Measurements from ENCODE around the gene SF3B4.
"Not testable (repeated sequence)": the region's sequence is repeated elsewhere in the genome, so short reads cannot be mapped to it uniquely, and the experiment has no call there.

The SF3B4 gene

DNA sequence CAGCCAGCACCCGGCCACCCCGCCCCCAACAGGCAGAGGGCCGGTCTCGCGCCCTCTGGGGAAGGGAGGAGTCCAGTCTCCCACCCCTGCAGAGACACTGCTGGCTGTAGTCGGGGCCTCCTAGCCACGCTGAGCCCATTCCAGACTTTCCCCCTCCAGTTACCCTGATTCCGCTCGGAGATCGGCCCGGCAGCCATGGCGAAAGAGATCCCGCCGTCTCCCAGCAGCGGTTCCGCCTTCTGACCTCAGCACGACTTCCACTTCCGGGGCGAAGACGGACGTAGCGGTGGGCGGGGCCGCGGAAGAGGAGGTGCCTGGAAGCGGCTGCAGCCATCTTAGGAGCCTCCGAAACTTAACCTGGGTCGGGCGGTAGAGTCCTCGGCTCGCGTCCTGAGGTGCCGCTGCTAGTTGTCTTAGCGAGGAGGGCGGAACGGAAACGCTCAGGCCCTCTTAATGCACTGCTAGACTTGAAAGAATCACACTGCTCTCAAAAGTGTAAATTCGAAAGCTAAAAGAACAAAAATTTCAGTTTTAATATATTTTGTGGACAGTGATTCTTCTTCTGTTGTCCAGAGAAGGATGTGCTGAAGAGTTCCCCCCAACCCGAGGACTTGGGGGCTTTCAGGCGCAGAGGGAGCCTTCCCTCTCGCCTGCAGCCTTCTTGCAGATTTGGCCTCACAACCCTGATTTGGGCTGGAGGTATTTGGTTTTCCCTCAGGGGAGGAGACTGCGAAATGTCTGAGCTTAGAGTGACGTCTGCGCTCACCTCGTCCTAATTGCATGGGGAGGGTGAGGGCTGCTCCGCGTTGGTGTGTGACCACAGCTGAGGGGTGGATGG is at the start of gene SF3B4:
Gene SF3B4, minus strand, starts transcription at position 241 of the 838 bp plus-strand sequence. Its CDS starts 44 bp downstream, at position 197.
- DNase-seq: peak; percentile 95 to 96

DNA sequence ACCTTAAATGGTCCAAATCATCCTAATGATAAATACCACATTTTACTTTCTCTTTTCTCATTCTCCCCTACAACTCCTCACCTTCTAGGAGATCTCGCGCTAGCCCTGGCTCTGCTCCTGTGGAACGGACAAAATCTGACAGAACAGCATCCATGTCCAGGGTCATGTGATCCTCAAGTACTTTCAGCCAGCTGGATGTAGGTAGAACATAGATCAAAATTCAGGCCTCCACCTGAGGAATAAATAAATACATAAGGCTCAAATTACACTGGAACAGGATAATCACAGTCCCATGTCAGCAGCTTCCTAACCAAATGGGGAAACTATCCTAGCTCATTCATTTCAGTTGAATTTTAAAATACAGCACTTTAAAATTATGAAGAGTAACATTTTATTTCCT is 49.7 kb upstream of the SF3B4 start:
- no peak for DNase-seq

GRCh38 chr1:149972547-149972946 is 44.9 kb upstream of the SF3B4 start:
- no peak for DNase-seq

- DNase-seq: no peak
Measured at GRCh38 chr1:149967646-149968045, 40.0 kb upstream of the SF3B4 start.

DNA sequence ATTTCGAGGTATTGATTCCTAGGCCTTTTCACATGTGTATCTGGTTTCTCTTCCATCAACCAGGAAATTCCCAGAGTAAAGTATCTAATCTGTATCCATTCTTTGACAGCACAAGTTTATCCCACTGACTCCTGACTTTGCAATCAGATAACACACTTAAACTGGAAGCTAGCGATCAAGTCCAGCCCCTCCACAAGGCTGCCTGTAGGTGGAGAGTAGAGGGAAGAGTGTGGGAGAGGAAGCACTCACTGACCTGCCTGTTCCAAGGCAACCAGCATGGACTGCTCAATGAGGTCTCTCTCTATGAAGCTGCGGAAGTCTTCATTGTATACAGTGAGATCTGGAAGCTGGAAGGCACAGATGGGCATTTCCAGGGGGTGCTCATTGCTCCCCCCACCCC is 39.4 kb upstream of the SF3B4 start:
- DNase-seq: no peak

GRCh38 chr1:149966405-149966804 is 38.8 kb upstream of the SF3B4 start:
- DNase-seq: no peak

DNA sequence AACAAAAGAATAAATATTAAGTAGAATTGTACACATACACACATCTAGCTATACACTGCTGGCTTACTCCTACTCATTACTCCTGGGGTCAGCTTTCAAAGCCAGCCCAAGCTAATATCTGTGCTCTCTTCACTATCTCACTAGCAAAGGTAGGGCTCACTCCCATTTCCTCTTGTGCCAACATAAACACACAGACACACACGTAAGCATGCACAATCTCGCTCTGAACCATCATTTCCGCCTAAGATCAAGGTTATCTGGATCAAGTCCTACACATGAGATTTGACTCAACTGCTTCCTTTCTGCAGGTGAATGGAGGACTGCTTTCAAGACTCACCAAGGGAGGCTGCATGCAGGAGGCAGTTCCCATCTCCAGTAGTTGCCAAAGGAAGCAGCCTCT is 37.8 kb upstream of the SF3B4 start:
- DNase-seq: no peak

- DNase-seq: no peak
Measured at GRCh38 chr1:149963358-149963757, 35.8 kb upstream of the SF3B4 start.

GRCh38 chr1:149962736-149963135 is 35.1 kb upstream of the SF3B4 start:
- DNase-seq: no peak

DNA sequence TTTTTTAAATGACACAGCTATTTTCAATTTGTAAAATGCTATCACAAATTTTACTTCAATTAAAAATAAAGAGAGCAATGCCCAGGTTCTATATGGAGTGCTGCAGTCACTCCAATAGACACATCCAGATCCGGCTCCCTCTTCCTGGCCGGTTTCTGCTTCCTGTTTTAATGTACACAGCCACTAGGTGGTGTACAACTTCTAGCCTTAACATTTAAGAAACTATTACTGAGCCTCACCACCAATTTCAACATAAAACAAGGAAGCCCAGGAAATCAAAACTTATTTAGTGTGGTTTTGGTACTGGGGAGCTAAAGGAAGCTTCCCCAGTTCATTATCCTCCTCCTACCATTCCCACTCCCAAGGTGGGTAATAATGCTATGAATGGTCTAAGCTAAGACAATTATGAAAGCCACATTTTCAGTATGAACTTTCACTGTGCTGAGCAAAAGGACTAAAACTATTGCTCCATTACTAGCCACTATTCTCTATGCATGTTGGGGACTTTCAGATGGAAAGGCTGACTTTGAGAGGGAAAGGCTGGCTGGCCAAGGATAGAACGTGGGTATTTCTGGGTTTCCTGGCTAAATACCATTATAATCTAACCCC is 34.5 kb upstream of the SF3B4 start:
- DNase-seq: peak; percentile 56 to 78

- DNase-seq: not testable (repeated sequence)
Measured at GRCh38 chr1:149957548-149957947, 29.9 kb upstream of the SF3B4 start.

DNA sequence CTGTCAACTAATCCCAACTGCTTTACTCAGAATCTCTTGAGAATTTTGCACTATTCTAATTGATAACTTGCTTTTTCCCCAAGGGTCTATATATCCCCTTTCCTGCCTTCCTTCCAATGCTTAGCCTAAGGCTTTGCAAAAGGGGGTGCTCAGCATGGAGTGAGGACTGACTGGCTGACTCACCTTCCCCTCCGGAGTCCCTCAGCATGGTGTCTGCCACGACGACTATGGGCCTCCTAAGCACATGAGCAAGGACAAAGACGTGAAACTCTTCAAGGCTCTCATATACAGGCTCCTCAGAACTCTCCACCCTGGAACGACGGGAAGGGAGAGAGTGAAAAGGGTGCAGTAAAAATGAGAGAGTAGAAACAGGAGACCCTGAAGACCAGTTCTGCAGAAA is 22.3 kb upstream of the SF3B4 start:
- DNase-seq: no peak

GRCh38 chr1:149945206-149945605 is 17.6 kb upstream of the SF3B4 start:
- no peak for DNase-seq

DNA sequence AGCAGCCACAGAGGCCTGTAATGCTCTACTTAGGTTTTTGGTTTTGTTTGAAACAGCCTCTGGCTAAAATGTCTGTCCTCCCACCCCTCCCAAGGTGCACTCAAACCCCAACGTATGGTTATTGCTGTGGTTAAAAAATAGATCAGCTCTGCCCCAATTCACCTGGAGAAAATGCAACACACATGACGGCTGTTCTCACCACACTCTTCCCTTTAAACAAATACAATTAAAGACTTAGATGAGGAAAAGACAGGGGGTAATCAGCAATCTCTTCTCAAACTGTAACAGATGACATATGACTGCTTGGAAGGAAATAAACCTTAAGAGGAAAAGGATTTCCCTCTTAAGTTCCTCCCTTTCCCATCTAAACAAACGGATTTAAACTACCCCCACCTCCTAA is 15.3 kb upstream of the SF3B4 start:
- no peak for DNase-seq

DNA sequence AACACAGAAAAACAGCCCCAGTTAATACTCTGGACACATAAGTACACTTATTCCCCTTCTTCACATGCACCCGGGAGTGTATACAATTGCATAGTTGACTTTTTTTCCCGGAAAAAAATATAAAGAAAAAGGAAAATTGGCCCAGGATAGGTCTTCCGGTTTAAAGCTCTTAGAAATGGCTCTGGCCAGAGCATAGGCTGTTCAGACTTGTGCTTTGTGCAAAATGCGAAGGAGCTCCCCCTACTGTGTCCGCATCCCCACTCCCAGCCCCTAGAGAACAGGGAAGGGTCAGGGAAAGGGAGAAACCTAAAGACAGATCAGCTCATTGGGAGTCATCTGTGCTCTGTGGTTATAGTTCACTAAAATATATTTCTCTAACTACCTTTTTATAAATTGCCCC is 14.6 kb upstream of the SF3B4 start:
- DNase-seq: no peak

GRCh38 chr1:149940427-149940826 is 12.8 kb upstream of the SF3B4 start:
- no peak for DNase-seq

DNA sequence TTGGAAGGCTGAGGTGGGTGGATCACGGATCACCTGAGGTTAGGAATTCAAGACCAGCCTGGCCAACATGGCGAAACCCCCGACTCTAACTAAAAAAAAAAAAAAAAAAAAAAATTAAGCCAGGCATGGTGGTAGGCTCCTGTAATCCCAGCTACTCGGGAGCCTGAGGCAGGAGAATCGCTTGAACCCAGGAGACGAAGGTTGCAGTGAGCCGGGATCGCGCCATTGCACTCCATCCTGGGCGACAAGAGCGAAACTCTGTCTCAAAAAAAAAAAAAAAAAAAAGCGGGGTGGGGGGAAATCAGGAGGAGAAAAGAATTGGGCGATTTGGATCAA is 11.0 kb upstream of the SF3B4 start:
- DNase-seq: not testable (repeated sequence)

- DNase-seq: no peak
Measured at GRCh38 chr1:149937759-149938158, 10.2 kb upstream of the SF3B4 start.

- no peak for DNase-seq
Measured at GRCh38 chr1:149936992-149937705, 9.5 kb upstream of the SF3B4 start.

DNA sequence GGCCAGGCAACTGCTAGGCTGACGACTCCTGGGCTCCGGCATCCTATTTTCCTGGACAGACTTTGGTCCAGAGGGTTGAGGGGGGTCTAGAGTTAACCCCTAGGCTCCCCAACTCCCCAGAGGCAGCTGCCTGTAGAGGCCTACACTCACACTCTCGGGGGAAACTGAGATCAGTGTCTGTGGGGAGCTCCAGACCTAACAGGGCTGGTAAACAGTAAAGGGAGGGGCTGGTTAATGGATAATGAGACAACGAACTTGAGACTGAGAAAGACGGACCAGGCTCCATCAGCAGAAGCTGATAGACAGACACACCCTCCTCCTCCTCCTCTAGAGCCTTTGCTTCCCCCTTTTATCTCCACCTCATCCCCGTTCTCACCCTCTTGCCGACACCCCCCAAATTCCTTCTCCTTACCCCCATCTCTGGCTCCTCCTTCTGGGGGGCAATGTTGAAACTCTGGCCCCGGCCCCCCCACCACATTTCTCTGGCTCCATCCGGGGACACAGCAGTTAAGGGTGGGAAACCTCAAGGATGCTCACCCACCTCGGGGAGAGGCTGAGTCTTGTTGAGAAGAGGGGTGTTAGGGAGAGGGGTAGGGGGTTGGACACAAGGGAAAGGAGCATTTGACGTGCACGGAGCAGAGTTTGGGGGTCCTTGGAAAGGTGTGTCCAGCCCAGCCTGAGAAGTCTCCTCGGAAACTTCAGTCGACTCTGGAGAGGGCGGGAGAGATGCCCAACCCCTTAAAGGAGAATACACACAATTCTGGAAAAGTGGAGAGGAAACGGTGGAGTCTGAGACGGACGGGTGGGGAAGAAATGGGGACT is 8.8 kb upstream of the SF3B4 start, which contains the start of gene MTMR11:
Gene MTMR11, minus strand, starts transcription at position 710 of the 822 bp plus-strand sequence. Its CDS starts 232 bp downstream, at position 478.
- no peak for DNase-seq

- no peak for DNase-seq
Measured at GRCh38 chr1:149934356-149934755, 6.8 kb upstream of the SF3B4 start.

DNA sequence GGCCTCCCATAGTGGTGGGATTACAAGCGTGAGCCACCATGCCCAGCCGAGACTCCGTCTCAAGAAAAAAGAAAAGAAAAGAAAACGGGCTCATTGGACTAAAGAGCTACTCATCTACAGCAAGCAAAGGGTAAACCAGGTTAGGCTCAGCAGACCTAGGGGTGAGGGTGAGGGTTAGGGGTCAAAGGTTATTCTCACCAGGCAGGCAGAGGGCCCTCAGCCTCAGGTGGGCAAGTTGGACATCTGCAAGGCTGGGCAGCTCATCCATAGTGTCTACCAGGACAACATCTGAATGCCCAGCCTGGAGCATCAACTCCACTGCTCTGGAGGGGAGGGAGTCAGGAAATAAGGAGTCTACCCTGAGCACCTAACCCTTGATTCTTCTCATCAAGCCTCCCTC is 5.6 kb upstream of the SF3B4 start:
- no peak for DNase-seq

GRCh38 chr1:149932474-149932873 is 4.9 kb upstream of the SF3B4 start:
- no peak for DNase-seq
